ENCODE data around the gene CSMD2.
"Not testable (repeated sequence)": the region's sequence is repeated elsewhere in the genome, so short reads cannot be mapped to it uniquely, and the experiment has no call there.

Gene CSMD2

GRCh38 chr1:33532936-33533335, 632.1 kb downstream of the CSMD2 start:
- no peak for DNase-seq (ENCODE audit: low read depth)

- no peak for DNase-seq (ENCODE audit: low read depth)
These were observed 632.8 kb downstream of the CSMD2 start for GRCh38 chr1:33532250-33532649.

- DNase-seq (ENCODE audit: low read depth): no peak
These were observed 635.1 kb downstream of the CSMD2 start for GRCh38 chr1:33529957-33530356.

- no peak for DNase-seq (ENCODE audit: low read depth)
These were observed 637.1 kb downstream of the CSMD2 start for GRCh38 chr1:33527934-33528333.

- no peak for DNase-seq (ENCODE audit: low read depth)
These were observed 640.4 kb downstream of the CSMD2 start for GRCh38 chr1:33524586-33524985.

- DNase-seq (ENCODE audit: low read depth): no peak
These were observed 645.7 kb downstream of the CSMD2 start for GRCh38 chr1:33519240-33519884.

- no peak for DNase-seq (ENCODE audit: low read depth)
These were observed 647.3 kb downstream of the CSMD2 start for GRCh38 chr1:33517596-33518250.

- DNase-seq (ENCODE audit: low read depth): no peak
These were observed 648.0 kb downstream of the CSMD2 start for GRCh38 chr1:33516891-33517567.

GRCh38 chr1:33516428-33516827, 648.6 kb downstream of the CSMD2 start:
- no peak for DNase-seq (ENCODE audit: low read depth)

- DNase-seq (ENCODE audit: low read depth): no peak
These were observed 649.4 kb downstream of the CSMD2 start for GRCh38 chr1:33515607-33516006.

- no peak for DNase-seq (ENCODE audit: low read depth)
These were observed 649.9 kb downstream of the CSMD2 start for GRCh38 chr1:33515112-33515511.

- DNase-seq (ENCODE audit: low read depth): no peak
These were observed 652.6 kb downstream of the CSMD2 start for GRCh38 chr1:33512226-33513011.

- not testable (repeated sequence) for DNase-seq (ENCODE audit: low read depth)
These were observed 655.8 kb downstream of the CSMD2 start for GRCh38 chr1:33509276-33509675.

GRCh38 chr1:33508151-33508550, 656.9 kb downstream of the CSMD2 start:
- no peak for DNase-seq (ENCODE audit: low read depth)

GRCh38 chr1:33507661-33508060, 657.4 kb downstream of the CSMD2 start:
- no peak for DNase-seq (ENCODE audit: low read depth)

GRCh38 chr1:33503506-33503905, 661.5 kb downstream of the CSMD2 start:
- no peak for DNase-seq (ENCODE audit: low read depth)

- no peak for DNase-seq (ENCODE audit: low read depth)
These were observed 662.3 kb downstream of the CSMD2 start for GRCh38 chr1:33502726-33503125.

- DNase-seq (ENCODE audit: low read depth): no peak
These were observed 663.3 kb downstream of the CSMD2 start for GRCh38 chr1:33501774-33502173.

- no peak for DNase-seq (ENCODE audit: low read depth)
These were observed 663.7 kb downstream of the CSMD2 start for GRCh38 chr1:33501309-33501708.

GRCh38 chr1:33500547-33500946, 664.5 kb downstream of the CSMD2 start:
- no peak for DNase-seq (ENCODE audit: low read depth)

GRCh38 chr1:33497410-33497809, 667.6 kb downstream of the CSMD2 start:
- no peak for DNase-seq (ENCODE audit: low read depth)

- no peak for DNase-seq (ENCODE audit: low read depth)
These were observed 670.1 kb downstream of the CSMD2 start for GRCh38 chr1:33494929-33495328.

- no peak for DNase-seq (ENCODE audit: low read depth)
These were observed 676.4 kb downstream of the CSMD2 start for GRCh38 chr1:33488624-33489023.
